ENCODE data around the gene PGRMC1.
"Not testable (repeated sequence)": the region's sequence is repeated elsewhere in the genome, so short reads cannot be mapped to it uniquely, and the experiment has no call there.

PGRMC1 gene

GRCh38 chrX:119208401-119209057 is 27.6 kb upstream of the PGRMC1 start:
- Histone ChIP-seq H3K9me3 (ENCODE audit: control insufficient read depth, low read length) (no peaks in the 10 kb centered on the region), H3K36me3 (ENCODE audit: control insufficient read depth, insufficient read depth, low read length, severe bottlenecking) (no peaks in the 10 kb centered on the region), H3K4me3 (ENCODE audit: low read length) (no peak overlapping the region), H3K27me3 (replicated peaks; ENCODE audit: control insufficient read depth, insufficient read depth, low read length) (peaks cover 41% of the 10 kb centered on the region), H3K9ac (ENCODE audit: low read length) (no peak overlapping the region), H3K4me1 (ENCODE audit: control insufficient read depth, insufficient read depth, low read length) (no peaks in the 10 kb centered on the region)
- no peak for DNase-seq (ENCODE audit: low read depth)

- H3K9ac ChIP-seq (ENCODE audit: low read length) = not testable (repeated sequence)
Measured at GRCh38 chrX:119210931-119211648, 25.0 kb upstream of the PGRMC1 start.

GRCh38 chrX:119211649-119212014 is 24.5 kb upstream of the PGRMC1 start:
- H3K4me1 ChIP-seq (ENCODE audit: control insufficient read depth, insufficient read depth, low read length) = no peaks in the 10 kb centered on the region
- no peak overlapping the region for H3K4me3 ChIP-seq (ENCODE audit: low read length)
- no peaks in the 10 kb centered on the region for H3K9me3 ChIP-seq (ENCODE audit: control insufficient read depth, low read length)
- DNase-seq (ENCODE audit: low read depth) = no peak
- no peaks in the 10 kb centered on the region for H3K36me3 ChIP-seq (ENCODE audit: control insufficient read depth, insufficient read depth, low read length, severe bottlenecking)
- peaks cover 40% of the 10 kb centered on the region for H3K27me3 ChIP-seq (replicated peaks; ENCODE audit: control insufficient read depth, insufficient read depth, low read length)
- H3K9ac ChIP-seq (ENCODE audit: low read length) = no peak overlapping the region

More at GRCh38 chrX:119210931-119211648, 25.0 kb upstream of the PGRMC1 start:
- peaks cover 46% of the 10 kb centered on the region for H3K27me3 ChIP-seq (replicated peaks; ENCODE audit: control insufficient read depth, insufficient read depth, low read length)
- not testable (repeated sequence) for H3K4me3 ChIP-seq (ENCODE audit: low read length); H3K36me3 ChIP-seq (ENCODE audit: control insufficient read depth, insufficient read depth, low read length, severe bottlenecking); DNase-seq (ENCODE audit: low read depth); H3K9me3 ChIP-seq (ENCODE audit: control insufficient read depth, low read length); H3K4me1 ChIP-seq (ENCODE audit: control insufficient read depth, insufficient read depth, low read length)

GRCh38 chrX:119218198-119218597 is 17.9 kb upstream of the PGRMC1 start:
- peak; percentile 50 for DNase-seq (ENCODE audit: low read depth)
- no peak overlapping the region for H3K9ac ChIP-seq (ENCODE audit: low read length)
- no peaks in the 10 kb centered on the region for H3K36me3 ChIP-seq (ENCODE audit: control insufficient read depth, insufficient read depth, low read length, severe bottlenecking)
- H3K9me3 ChIP-seq (ENCODE audit: control insufficient read depth, low read length) = no peaks in the 10 kb centered on the region
- H3K27me3 ChIP-seq (replicated peaks; ENCODE audit: control insufficient read depth, insufficient read depth, low read length) = peaks cover 37% of the 10 kb centered on the region
- H3K4me3 ChIP-seq (ENCODE audit: low read length) = no peak overlapping the region
- H3K4me1 ChIP-seq (ENCODE audit: control insufficient read depth, insufficient read depth, low read length) = no peaks in the 10 kb centered on the region

GRCh38 chrX:119222932-119223331 is 13.2 kb upstream of the PGRMC1 start:
- Histone ChIP-seq H3K9ac (ENCODE audit: low read length) (no peak overlapping the region), H3K4me1 (ENCODE audit: control insufficient read depth, insufficient read depth, low read length) (peaks cover 6% of the 10 kb centered on the region), H3K27me3 (replicated peaks; ENCODE audit: control insufficient read depth, insufficient read depth, low read length) (peaks cover 12% of the 10 kb centered on the region), H3K36me3 (ENCODE audit: control insufficient read depth, insufficient read depth, low read length, severe bottlenecking) (no peaks in the 10 kb centered on the region), H3K4me3 (ENCODE audit: low read length) (no peak overlapping the region), H3K9me3 (ENCODE audit: control insufficient read depth, low read length) (no peaks in the 10 kb centered on the region)
- DNase-seq (ENCODE audit: low read depth) = no peak

- Histone ChIP-seq H3K4me3 (ENCODE audit: low read length) (no peak overlapping the region), H3K9ac (ENCODE audit: low read length) (no peak overlapping the region), H3K4me1 (ENCODE audit: control insufficient read depth, insufficient read depth, low read length) (peaks cover 15% of the 10 kb centered on the region), H3K36me3 (ENCODE audit: control insufficient read depth, insufficient read depth, low read length, severe bottlenecking) (no peaks in the 10 kb centered on the region), H3K27me3 (replicated peaks; ENCODE audit: control insufficient read depth, insufficient read depth, low read length) (peaks cover 12% of the 10 kb centered on the region), H3K9me3 (ENCODE audit: control insufficient read depth, low read length) (no peaks in the 10 kb centered on the region)
- no peak for DNase-seq (ENCODE audit: low read depth)
Measured at GRCh38 chrX:119223783-119224182, 12.3 kb upstream of the PGRMC1 start.

- Histone ChIP-seq H3K9me3 (ENCODE audit: control insufficient read depth, low read length) (no peaks in the 10 kb centered on the region), H3K27me3 (replicated peaks; ENCODE audit: control insufficient read depth, insufficient read depth, low read length) (peaks cover 9% of the 10 kb centered on the region), H3K4me3 (ENCODE audit: low read length) (no peak overlapping the region), H3K36me3 (ENCODE audit: control insufficient read depth, insufficient read depth, low read length, severe bottlenecking) (no peaks in the 10 kb centered on the region), H3K4me1 (ENCODE audit: control insufficient read depth, insufficient read depth, low read length) (peaks cover 27% of the 10 kb centered on the region), H3K9ac (ENCODE audit: low read length) (no peak overlapping the region)
- no peak for DNase-seq (ENCODE audit: low read depth)
Measured at GRCh38 chrX:119226446-119226845, 9.6 kb upstream of the PGRMC1 start.

- Histone ChIP-seq H3K4me3 (ENCODE audit: low read length) (peak overlapping the region; percentile 38), H3K9me3 (ENCODE audit: control insufficient read depth, low read length) (no peaks in the 10 kb centered on the region)
- peak; percentile 53 for DNase-seq (ENCODE audit: low read depth)
Measured at GRCh38 chrX:119228512-119229252, 7.4 kb upstream of the PGRMC1 start.

GRCh38 chrX:119229253-119229615 is 6.9 kb upstream of the PGRMC1 start:
- H3K36me3 ChIP-seq (ENCODE audit: control insufficient read depth, insufficient read depth, low read length, severe bottlenecking) = no peaks in the 10 kb centered on the region
- H3K9ac ChIP-seq (ENCODE audit: low read length) = no peak overlapping the region
- H3K4me3 ChIP-seq (ENCODE audit: low read length) = no peak overlapping the region
- no peak for DNase-seq (ENCODE audit: low read depth)
- peaks cover 6% of the 10 kb centered on the region for H3K27me3 ChIP-seq (replicated peaks; ENCODE audit: control insufficient read depth, insufficient read depth, low read length)
- H3K9me3 ChIP-seq (ENCODE audit: control insufficient read depth, low read length) = no peaks in the 10 kb centered on the region
- H3K4me1 ChIP-seq (ENCODE audit: control insufficient read depth, insufficient read depth, low read length) = peaks cover 45% of the 10 kb centered on the region

More at GRCh38 chrX:119228512-119229252, 7.4 kb upstream of the PGRMC1 start:
- Histone ChIP-seq H3K36me3 (ENCODE audit: control insufficient read depth, insufficient read depth, low read length, severe bottlenecking) (no peaks in the 10 kb centered on the region), H3K27me3 (replicated peaks; ENCODE audit: control insufficient read depth, insufficient read depth, low read length) (peaks cover 6% of the 10 kb centered on the region), H3K4me1 (ENCODE audit: control insufficient read depth, insufficient read depth, low read length) (peaks cover 43% of the 10 kb centered on the region), H3K9ac (ENCODE audit: low read length) (no peak overlapping the region)

- no peak overlapping the region for H3K9ac ChIP-seq (ENCODE audit: low read length)
- H3K27me3 ChIP-seq (replicated peaks; ENCODE audit: control insufficient read depth, insufficient read depth, low read length) = no peaks in the 10 kb centered on the region
- DNase-seq (ENCODE audit: low read depth) = no peak
- no peaks in the 10 kb centered on the region for H3K36me3 ChIP-seq (ENCODE audit: control insufficient read depth, insufficient read depth, low read length, severe bottlenecking)
- H3K4me3 ChIP-seq (ENCODE audit: low read length) = no peak overlapping the region
- H3K9me3 ChIP-seq (ENCODE audit: control insufficient read depth, low read length) = no peaks in the 10 kb centered on the region
- H3K4me1 ChIP-seq (ENCODE audit: control insufficient read depth, insufficient read depth, low read length) = peaks cover 50% of the 10 kb centered on the region
Measured at GRCh38 chrX:119230850-119231249, 5.2 kb upstream of the PGRMC1 start.

GRCh38 chrX:119231936-119232445 is 4.1 kb upstream of the PGRMC1 start:
- no peak for DNase-seq (ENCODE audit: low read depth)
- Histone ChIP-seq H3K9me3 (ENCODE audit: control insufficient read depth, low read length) (no peaks in the 10 kb centered on the region), H3K27me3 (replicated peaks; ENCODE audit: control insufficient read depth, insufficient read depth, low read length) (no peaks in the 10 kb centered on the region), H3K4me3 (ENCODE audit: low read length) (no peak overlapping the region), H3K9ac (ENCODE audit: low read length) (no peak overlapping the region), H3K4me1 (ENCODE audit: control insufficient read depth, insufficient read depth, low read length) (peaks cover 50% of the 10 kb centered on the region), H3K36me3 (ENCODE audit: control insufficient read depth, insufficient read depth, low read length, severe bottlenecking) (no peaks in the 10 kb centered on the region)
